ENCODE data around the gene C20orf202. TPM values are rescaled to one million over a fixed set of nuclear protein-coding genes. Genes with fewer than 3 reads are reported as not detected.

C20orf202 gene
- polyA plus RNA-seq, 1 of the 3 experiments (the other 2 are of a cell fraction), result not detected

- Histone ChIP-seq H3F3A (replicated peaks; ENCODE audit: insufficient read depth) (no peaks in the 10 kb centered on the region), H3K36me3 (replicated peaks in 1 of 2; ENCODE audit: control insufficient read depth in 1 of 2, insufficient read depth in 2 of 2, low read length in 1 of 2) (peaks cover 22 to 64% of the 10 kb centered on the region in 2 experiments), H4K20me1 (ENCODE audit: insufficient read depth) (no peaks in the 10 kb centered on the region), H3K9me3 (no peaks in the 10 kb centered on the region), H3K79me2 (ENCODE audit: insufficient read depth) (no peaks in the 10 kb centered on the region), H3K27ac (ENCODE audit: low read depth in 2 of 2, low read length in 1 of 2) (no peak overlapping the region), H3K4me1 (ENCODE audit: control insufficient read depth in 1 of 2, insufficient read depth in 2 of 2, low read depth in 1 of 2, low read length in 1 of 2) (no peaks in the 10 kb centered on the region), H3K4me2 (no peak overlapping the region), H3K9me2 (no peaks in the 10 kb centered on the region), H3K27me3 (ENCODE audit: insufficient read depth) (no peaks in the 10 kb centered on the region), H3K4me3 (ENCODE audit: low read depth in 2 of 2, low read length in 1 of 2) (no peak overlapping the region), H2AFZ (ENCODE audit: low read depth) (no peak overlapping the region), H3K9ac (no peak overlapping the region)
- 96% methylated on average over 7 of the region's 10 CpGs for WGBS (ENCODE audit: low lambda C conversion rate)
- TF ChIP-seq, protein P1, sequence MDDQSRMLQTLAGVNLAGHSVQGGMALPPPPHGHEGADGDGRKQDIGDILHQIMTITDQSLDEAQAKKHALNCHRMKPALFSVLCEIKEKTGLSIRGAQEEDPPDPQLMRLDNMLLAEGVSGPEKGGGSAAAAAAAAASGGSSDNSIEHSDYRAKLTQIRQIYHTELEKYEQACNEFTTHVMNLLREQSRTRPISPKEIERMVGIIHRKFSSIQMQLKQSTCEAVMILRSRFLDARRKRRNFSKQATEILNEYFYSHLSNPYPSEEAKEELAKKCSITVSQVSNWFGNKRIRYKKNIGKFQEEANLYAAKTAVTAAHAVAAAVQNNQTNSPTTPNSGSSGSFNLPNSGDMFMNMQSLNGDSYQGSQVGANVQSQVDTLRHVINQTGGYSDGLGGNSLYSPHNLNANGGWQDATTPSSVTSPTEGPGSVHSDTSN (IDR thresholded peaks at IDR 0.05), result no peak
- no peak for TF ChIP-seq GATA2 (CRISPR knock-in tag; IDR thresholded peaks at IDR 0.05)
- no peak for TF ChIP-seq SIN3A (IDR thresholded peaks at IDR 0.05; ENCODE audit: borderline replicate concordance, low read depth, low read length)
- TF ChIP-seq RXRA (IDR thresholded peaks at IDR 0.05; ENCODE audit: borderline replicate concordance, low read depth), result no peak
- ChIA-PET POLR2A (no interaction called here), CTCF (interaction anchor here (1.3 kb wide), 1 partner anchor 16 kb away, joined by 3 read pairs; no protein-coding TSS in a partner anchor)
- DNase-seq, result no peak
These were observed 42.8 kb upstream of the C20orf202 start for GRCh38 chr20:1160496-1160895.

DNA sequence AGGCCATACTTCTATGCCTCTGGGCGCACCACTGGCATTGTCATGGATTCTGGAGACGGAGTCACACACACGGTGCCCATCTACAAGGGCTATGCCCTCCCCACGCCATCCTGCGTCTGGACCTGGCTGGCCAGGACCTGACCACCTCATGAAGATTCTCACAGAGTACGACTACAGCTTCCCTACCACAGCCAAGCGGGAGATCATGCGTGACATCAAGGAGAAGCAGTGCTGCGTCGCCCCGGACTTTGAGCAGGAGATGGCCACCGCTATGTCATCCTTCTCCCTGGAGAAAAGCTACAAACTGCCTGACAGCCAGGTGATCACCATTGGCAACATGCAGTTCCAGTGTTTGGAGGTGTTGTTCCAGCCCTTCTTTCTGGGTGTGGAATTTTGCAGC, 42.3 kb upstream of the C20orf202 start:
- Histone ChIP-seq H3K9ac (no peak overlapping the region), H3K4me1 (ENCODE audit: control insufficient read depth in 1 of 2, insufficient read depth in 2 of 2, low read depth in 1 of 2, low read length in 1 of 2) (no peaks in the 10 kb centered on the region), H3K27me3 (ENCODE audit: insufficient read depth) (no peaks in the 10 kb centered on the region), H3K4me2 (no peak overlapping the region), H3K79me2 (ENCODE audit: insufficient read depth) (no peaks in the 10 kb centered on the region), H3F3A (replicated peaks; ENCODE audit: insufficient read depth) (no peaks in the 10 kb centered on the region), H2AFZ (ENCODE audit: low read depth) (no peak overlapping the region), H3K4me3 (ENCODE audit: low read depth in 2 of 2, low read length in 1 of 2) (no peak overlapping the region), H3K9me2 (no peaks in the 10 kb centered on the region), H3K36me3 (replicated peaks in 1 of 2; ENCODE audit: control insufficient read depth in 1 of 2, insufficient read depth in 2 of 2, low read length in 1 of 2) (peaks cover 22 to 64% of the 10 kb centered on the region in 2 experiments), H3K27ac (ENCODE audit: low read depth in 2 of 2, low read length in 1 of 2) (no peak overlapping the region), H3K9me3 (no peaks in the 10 kb centered on the region), H4K20me1 (ENCODE audit: insufficient read depth) (no peaks in the 10 kb centered on the region)
- no peak for DNase-seq
- ChIA-PET POLR2A (no interaction called here), CTCF (no interaction called here)
- WGBS (ENCODE audit: low lambda C conversion rate), result 97% methylated on average over 12 of the region's 12 CpGs
- TF ChIP-seq YY1 (IDR thresholded peaks at IDR 0.05; ENCODE audit: low read depth) (no peak), TCF12 (IDR thresholded peaks at IDR 0.05) (no peak), TAF1 (IDR thresholded peaks at IDR 0.05; ENCODE audit: borderline replicate concordance, low read depth, low read length) (no peak), NRF1 (IDR thresholded peaks at IDR 0.05; ENCODE audit: low read depth, low read length) (no peak), RCOR1 (IDR thresholded peaks at IDR 0.05; ENCODE audit: low read length) (no peak), NFIC (IDR thresholded peaks at IDR 0.05; ENCODE audit: borderline replicate concordance) (no peak), MAX (IDR thresholded peaks at IDR 0.05; ENCODE audit: low read depth) (no peak)
- TF ChIP-seq, protein P2, sequence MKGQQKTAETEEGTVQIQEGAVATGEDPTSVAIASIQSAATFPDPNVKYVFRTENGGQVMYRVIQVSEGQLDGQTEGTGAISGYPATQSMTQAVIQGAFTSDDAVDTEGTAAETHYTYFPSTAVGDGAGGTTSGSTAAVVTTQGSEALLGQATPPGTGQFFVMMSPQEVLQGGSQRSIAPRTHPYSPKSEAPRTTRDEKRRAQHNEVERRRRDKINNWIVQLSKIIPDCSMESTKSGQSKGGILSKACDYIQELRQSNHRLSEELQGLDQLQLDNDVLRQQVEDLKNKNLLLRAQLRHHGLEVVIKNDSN (IDR thresholded peaks at IDR 0.05; ENCODE audit: borderline replicate concordance, low read depth), result no peak
- TF ChIP-seq, protein P1 (IDR thresholded peaks at IDR 0.05), result no peak

All from SK-N-SH (cell line).